CD4-positive, alpha-beta T cell treated with Interferon gamma for 1 hour (primary cell): Measurements from ENCODE around the gene PRRG4.
A peak's percentile ranks its signal among the peaks of the same experiment; 100 is the strongest.
"Not testable (repeated sequence)": the region's sequence is repeated elsewhere in the genome, so short reads cannot be mapped to it uniquely, and the experiment has no call there.

Experiments
- DNase-seq: peaks from one replicate; pipeline ENCODE4 v3.0.0-alpha.2; 2020

PRRG4 gene

DNA sequence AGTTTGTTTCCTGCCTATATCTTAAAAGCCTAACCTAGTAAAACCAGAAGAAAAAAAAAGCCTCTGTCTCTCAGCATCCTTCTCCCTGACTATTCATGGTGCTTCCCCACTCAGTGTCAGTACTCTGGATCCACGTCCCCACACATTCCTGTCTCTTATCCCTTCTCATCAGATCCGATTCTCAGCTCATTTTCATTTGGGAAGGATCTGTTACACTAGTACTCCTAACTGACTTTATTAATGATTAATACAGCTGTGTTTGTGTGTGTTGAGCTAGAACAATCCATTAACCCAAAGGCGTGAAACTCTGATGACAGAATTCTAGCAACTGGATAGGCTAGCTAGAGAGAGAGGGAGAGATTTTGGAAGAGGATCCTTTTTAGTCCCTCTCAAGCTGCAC is 1.5 kb downstream of the PRRG4 start:
- no peak for DNase-seq

DNA sequence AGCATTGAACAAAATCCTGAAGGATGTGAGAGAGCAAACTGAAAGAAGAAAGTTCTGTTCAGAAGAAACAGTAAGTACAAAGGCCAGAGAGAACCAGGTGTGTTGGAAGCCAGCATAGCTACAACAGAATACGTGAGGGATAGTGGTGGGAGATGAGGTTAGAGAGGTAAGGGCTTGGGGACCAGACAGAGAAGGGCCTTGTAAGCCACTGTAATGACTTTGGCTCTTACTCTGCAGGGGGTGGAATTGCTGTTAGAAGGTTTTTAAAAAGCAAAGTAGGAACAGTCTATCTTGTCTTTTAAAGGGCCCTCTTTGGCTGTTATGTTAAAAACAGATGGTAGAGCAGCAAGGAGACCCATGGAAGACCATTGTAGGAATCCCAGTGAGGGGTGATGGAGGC is 4.2 kb downstream of the PRRG4 start:
- DNase-seq, result no peak

DNA sequence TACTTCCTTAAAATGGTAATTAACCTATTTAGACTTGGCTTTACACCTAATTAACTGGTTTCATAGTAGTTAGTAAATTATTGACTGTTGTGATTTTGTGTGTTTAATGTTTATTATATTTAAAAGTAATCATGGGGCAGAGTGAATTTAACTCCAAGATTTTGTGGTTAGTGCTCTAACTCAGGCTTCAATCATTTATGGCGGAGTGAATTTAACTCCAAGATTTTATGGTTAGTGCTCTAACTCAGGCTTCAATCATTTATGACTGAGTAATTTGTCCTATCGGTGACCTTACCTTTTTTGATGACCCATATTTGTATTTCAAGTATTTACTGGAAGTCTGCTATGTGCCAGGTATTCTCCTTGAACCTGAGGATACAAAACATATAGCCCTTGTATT is 7.2 kb downstream of the PRRG4 start:
- DNase-seq, result no peak

DNA sequence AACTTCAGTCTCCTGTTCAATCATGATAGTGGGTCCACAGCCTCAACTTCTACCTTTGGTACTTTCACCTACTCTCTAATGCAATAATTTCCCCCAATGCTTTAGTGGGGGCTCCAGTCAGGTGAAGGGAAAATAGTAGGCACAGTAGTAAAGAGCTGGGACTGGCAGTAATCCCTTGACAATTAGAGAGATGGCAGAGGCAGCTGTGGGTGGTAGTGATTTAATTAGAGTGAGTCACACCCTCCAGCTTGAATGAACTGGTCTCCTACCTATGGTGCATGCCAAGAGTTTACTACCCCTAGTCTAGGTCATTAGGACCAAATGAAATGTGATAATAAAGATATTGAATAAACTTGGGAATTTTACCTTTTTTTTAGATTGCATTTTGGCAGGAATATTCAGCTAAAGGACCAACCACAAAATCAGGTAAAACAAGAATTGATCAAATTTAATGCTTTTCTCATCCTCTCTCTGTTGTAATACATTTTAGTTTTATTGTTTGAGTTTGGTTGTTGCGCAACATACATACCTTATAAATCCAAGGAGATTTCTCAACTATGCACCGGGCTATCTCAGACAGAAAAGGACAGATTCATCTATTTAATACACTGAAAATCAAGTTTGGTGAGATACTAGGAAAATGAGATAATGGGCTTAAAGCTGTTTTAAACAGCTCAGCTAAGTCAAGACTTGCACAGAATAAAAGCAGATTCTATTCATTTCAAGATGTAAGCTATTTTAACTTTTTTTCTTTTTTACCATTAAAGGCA is 9.0 kb downstream of the PRRG4 start:
- DNase-seq, result no peak

DNA sequence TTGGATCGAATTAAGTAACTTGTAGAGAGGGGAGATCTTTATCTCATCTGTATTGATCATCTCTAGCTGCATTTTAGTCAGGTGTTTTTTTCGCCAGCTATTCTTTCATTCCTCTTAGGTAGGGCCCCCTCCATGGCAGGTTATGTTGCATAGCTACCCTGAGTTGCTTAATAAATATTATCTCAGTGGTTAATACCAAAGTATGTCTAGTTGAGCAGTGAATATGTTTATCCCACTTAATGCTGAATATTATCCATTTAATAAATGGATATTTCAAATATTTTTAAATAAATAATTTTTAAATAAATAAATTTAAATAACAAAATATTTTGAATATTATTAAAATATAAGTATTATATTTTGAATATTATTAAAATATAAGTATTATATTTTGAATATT is 9.6 kb downstream of the PRRG4 start:
- no peak for DNase-seq

DNA sequence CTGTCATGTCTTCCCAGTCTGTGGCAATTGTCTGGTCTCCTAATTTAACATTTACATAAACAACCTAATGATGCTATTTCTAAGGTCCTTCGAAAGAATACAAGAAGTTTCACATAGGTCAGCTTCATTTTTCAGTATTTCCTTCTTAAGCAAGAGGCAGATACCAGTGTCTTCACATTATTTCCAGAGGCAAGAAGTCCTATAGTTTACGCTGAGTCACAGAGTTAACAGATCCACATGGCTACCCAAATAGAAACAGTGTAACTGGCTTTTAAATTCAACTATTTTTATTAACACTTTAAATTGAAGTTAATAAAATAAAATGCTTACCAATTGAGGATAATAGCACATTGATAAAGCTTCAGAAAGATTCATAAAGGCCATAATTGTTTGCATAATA is 10.9 kb downstream of the PRRG4 start:
- no peak for DNase-seq

DNA sequence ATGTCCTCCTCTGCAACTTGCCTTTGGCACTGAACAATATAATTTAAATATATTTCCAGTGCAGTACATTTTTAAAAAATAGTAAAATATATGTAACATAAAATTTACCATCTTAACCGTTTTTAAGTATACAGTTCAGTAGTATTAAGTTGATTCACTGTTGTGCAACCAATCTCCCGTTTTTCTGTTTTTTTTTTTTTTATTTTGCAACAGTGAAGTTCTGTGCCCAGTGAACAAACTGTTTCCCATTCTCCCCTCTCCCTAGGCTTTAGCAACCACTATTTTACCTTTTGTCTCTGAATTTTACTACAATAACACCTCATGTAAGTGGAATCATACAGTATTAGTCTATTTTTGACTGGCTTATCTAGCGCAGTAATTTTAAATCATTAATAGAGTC is 13.8 kb downstream of the PRRG4 start:
- DNase-seq, result no peak

DNA sequence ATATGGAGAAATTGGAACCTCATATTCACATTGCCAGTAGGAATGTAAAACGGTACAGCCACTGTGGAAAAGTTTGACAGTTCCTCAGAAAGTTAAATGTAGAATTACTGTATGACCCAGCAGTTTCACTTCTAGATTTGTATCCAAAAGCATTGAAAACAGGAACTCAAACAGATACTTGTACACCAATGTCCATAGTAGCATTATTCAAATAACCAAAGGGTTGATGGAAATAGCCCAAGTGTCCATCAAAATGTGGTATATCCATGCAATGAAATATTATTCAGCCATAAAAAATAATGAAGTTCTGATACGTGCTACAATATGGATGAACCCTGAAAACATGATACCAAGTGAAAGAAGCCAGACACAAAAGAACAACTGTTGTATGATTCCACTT is 17.8 kb downstream of the PRRG4 start:
- DNase-seq, result no peak

DNA sequence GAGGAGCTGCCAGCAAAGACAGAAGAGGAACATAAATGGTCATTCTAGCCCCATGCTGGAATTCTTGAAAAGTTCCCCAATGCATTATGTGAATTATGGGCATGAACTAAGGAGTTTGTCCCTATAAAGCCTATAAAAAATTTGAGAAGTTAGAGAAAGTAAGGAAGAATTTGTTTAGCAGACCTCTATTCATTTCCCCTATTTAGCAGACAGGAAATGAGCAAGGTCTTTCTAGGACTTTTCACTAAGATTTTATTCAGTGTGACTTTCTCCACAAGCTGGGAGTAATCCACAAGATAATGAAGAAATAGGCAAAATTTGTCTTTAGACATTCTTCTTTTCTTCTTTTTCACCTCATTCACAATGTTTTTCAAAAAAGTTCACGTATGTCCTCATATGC is 20.0 kb downstream of the PRRG4 start:
- DNase-seq, result no peak

DNA sequence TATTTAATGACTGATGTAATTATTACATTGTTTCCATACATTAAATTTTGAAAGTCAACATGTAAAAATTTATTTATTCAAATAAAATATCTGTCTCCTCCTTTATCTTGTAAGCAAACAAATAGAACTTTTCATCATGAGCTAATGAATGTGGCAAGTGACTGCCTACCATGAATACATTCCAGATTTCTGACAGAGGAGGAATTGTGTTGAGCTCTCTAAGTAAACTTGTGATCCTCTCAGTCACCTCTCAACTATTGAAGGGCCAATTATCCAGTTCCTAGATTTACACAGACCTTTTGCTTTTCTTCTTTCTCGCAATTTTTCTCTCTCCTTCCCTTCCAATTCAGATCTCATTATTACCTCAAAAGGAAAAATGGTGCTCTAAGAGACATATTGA is 21.5 kb downstream of the PRRG4 start:
- no peak for DNase-seq

DNA sequence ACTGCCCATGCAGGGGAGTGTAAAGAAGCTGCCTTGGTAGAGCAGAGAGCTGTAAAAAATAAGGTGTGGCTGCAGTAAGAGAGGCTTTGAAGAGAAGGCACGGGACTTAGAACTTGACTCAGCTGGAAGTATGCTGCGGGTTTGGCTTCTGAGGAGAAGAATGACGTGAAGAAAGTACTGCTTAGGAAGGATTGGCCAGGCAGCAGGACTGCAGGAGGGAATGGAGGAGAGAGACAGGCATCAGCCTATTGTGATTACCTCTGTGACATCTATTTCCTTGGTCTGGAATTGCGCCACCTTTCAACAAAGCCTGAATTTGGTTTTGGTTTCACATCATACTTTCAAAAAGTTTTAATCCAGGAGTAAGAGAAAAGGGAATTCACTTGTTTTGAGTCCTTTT is 22.5 kb downstream of the PRRG4 start:
- no peak for DNase-seq

DNA sequence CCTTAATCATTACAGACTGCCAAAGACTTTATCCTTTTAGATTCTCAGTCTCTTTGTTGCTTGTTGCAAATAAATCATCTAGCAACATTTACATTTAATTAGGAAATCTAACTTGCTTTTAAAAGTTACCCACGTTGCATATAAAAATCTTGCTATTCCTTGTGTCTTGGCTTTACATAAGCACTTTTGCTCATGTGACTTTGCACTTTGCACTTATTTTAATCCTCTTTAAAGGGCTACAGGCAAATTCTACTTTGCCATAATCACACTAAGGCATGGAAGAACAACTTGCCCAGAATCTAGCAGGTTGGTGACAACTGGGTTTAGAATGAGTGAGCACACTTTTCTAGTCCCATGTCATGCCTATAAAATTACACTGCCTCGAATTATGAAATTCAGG is 25.9 kb downstream of the PRRG4 start:
- DNase-seq, result no peak

DNA sequence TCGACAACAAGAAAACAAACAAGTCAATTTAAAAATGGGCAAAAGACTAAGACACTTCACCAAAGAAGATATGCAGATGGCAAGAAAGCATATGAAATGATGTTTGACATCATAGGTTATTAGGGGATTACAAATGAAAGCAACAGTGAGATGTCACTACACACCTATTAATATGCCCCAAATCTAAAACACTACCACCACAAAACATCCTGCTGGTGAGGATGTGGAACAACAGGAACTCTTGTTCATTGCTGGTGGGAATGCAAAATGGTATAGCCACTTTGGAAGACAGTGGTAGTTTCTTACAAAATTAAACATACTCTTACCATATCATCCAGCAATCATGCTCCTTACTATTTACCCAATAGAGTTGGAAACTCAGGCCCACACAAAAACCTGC is 29.0 kb downstream of the PRRG4 start:
- DNase-seq, result no peak

DNA sequence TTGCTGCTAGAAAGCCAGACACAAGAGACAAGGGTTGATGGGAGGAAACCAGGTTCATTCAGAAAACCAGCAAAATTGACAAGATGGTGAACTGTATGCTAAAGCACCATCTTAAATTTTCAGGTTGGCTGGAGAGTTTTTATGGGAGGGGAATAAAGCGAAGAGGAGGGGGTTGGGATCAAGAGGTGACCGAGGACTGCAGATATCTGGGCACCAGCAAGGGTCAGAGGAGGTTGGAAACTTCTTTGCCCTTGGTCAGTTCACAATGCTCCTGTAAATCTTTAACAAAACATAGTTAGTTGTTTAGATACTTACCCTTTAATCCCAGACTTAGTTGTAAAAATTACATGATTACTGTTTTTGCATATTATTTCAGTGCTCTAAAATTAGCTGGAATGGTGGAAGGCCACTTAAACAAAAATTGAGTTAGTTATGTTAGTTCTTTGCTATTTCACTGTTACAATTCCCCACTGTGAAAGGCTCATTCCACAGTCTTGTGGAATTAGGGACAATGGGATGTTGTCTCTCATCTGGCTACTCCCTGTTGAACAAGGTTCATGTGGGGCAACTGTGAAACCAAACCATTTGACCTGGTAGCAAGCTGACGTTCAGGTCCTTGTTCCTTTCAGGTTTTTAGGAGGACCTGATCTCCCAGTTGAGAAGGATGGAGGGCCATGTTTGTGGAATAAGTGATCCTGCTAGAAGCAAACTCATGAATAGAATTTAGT is 32.3 kb downstream of the PRRG4 start:
- no peak for DNase-seq

DNA sequence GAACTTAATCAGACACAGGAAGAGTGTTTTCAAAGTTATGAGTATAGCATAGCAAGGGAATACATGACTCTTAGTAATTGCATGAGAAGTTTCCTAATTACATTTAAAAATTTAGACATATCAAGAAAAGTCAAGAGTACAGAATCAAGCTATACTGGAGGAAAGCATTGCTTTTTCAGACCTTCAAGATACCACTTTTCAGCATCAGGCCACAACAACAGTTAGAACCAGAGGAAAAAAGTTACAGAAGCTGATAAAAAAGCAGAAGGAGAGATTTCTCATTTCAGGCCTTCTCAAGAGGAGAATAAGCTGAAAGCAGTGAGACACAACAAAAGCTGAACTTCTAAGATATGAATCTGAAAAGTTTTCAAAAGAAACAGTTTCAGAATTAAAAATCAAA is 34.8 kb downstream of the PRRG4 start:
- no peak for DNase-seq

DNA sequence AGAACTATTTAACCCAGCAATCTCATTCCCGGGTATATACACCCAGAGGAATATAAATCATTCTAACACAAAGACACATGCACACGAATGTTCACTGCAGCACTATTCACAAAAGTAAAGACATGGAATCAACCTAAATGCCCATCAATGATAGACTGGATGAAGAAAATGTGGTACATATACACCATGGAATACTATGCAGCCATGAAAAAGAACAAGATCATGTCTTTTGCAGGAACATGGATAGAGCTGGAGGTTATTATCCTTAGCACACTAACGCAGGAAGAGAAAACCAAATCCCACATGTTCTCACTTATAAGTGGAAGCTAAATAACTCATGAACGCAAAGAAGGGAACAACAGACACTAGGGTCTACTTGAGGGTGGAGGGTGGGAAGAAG is 39.0 kb downstream of the PRRG4 start:
- DNase-seq, result not testable (repeated sequence)

DNA sequence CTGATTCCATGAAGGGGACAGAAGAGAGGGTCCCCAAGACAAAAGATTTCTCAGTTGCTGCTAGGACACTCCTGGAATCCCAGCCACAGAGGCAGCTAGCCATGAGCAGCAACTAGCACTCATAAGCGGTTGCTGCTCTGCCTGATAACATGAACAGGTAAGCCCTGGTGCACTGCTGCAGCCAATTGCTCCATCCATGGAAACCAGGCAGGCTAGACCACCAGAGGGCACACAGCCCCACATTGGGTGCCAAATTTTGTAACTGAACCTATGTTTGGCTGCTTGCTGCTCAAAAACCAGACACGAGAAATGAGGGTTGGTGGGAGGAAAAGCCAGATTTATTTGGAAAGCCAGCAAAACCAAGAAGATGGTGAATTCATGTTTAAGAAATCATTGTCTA is 40.9 kb downstream of the PRRG4 start:
- peak; percentile 8 for DNase-seq

DNA sequence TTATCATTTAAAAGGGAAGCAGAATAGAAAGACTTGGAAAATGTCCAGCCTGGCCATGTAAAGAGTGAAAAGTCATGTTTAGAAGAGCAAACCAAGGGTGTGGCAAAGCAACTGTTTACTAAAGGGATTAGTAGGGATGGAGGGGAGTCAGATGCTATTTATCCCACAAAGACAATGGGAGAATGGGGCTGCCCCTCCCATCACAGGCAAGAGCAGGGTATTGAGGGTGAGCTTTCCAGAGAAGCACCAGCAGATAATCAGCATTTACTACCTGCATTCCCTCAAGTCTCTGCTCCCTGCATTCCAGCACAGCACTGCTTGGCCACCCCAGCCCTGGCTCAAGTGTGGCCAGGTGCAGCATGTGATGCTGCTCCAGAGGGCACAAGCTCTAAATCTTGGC is 44.4 kb downstream of the PRRG4 start:
- DNase-seq, result no peak

DNA sequence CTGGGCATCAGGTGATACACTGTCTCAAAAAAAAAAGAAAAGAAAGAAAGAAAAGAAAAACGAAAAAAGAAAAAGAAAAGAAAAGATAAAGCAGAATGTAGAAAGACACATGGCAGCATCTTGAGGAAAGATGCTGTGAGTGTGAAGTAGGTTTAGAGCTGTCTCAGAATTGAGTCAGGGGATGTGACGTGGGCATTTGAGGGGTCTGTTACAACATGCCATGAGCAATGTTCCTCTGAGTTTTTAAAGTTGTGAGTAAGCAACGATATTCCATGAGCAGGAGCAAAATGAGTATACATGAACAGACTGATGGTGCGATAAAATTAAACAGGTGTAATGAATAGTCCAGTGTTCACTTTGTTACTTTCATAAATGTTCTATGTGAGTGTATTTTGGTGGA is 51.6 kb downstream of the PRRG4 start:
- no peak for DNase-seq

DNA sequence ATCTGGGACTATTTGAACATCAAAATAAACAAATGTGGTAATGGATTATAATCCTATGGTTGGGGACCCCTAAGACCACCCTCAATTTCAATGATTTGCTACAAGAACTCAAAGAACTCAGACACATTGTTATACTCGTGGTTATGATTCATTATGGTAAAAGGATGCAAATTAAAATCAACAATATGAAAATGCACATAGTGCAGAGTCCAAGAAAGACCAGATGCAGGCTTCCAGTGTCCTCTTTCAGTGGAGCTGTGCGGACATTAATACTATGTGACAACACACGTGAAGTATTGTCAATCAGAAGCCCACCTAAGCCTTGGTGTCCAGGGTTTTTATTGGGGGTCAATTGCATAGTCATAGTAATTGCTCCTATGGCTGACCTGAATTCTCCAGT is 53.7 kb downstream of the PRRG4 start:
- no peak for DNase-seq

DNA sequence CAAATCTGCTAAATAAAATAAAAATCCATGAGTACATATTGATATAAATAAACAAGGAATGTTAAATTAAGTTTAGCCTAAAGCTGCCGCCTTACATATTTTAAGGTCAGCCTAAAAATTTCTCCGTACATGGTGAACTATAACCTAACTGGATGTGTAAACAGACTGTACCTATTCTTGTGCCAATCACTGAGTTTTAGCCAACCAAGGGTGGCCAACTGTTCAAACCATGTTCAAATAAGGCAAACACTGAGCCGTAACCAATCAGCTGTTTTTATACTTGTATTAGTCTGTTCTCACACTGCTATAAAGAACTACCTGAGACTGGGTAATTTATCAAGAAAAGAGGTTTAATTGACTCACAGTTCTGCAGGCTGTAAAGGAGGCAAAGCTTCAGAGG is 54.3 kb downstream of the PRRG4 start:
- DNase-seq, result no peak

DNA sequence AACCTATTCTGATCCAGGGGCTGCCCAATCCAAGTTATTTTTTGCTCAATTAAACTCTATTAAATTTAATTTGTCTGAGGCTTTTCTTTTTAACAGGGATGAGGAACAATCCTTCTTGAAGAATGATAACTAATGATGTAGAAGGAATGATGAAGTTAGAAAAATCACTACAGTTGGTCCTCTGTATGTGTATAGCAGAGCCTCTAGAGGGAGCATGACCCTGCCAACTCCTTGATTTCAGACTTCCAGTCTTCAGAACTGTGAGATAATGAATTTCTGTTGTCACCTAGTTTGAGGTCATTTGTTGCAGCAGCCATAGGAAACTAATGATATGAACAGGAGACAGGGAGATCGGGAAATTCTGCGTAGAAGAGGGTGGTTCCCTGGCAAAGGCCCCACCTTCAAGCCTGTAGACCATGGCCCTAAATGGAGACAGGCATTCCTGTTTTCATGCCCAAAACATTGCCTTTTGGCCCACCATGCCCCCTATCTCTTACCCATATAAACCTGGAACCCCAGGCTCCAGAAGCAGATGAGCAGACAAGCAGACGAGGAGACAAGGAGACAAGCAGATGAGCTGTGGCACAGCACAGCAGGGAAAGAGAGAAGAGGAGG is 55.1 kb downstream of the PRRG4 start:
- no peak for DNase-seq

DNA sequence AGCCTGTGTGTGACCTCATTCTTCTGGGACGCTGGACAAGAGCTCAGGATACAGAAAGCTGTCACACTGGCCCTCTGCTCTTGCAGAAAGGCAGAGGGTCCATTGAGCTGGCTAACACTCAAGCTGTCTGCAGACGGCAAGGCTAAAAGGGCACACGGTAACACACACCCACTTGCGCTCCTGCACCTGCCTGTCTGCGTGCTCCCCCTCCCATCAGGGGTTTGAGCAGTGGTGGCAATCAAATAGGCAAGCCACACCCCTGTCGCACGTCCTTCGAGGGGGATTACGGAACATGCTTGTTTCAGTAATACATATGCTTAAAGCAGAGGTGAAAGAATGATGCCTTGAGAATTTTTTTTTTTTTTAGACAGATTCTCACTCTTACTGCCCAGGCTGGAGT is 55.8 kb downstream of the PRRG4 start:
- no peak for DNase-seq

DNA sequence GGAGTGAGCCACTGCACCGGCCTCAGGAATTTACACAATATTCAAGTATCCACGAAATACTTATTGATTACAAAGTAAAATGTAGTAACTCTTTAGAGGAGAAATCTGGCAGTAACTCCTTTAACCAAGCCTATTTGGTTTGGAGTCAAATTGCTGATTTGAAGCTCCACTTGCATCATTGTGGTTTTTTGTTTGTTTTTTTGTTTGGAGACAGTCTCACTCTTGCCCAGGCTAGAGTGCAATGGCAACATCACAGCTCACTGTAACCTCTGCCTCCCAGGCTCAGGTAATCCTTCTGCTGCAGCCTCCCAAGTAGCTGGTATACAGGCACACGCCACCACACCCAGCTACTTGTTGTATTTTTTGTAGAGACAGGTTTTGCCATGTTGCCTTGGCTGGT is 56.5 kb downstream of the PRRG4 start:
- no peak for DNase-seq
